Hematopoietic multipotent progenitor cell treated with erythropoietin and hydrocortisone succinate and interleukin-3 and kit ligand, for 17 days (in vitro differentiated cells): ENCODE measurements around the gene NUP93.
"Not testable (repeated sequence)": the region's sequence is repeated elsewhere in the genome, so short reads cannot be mapped to it uniquely, and the experiment has no call there.

Experiments used
- DNase-seq: peaks from one replicate; pipeline ENCODE4 v3.0.0-alpha.2; 2015; ENCODE audit warnings: low spot score

NUP93 gene

DNA sequence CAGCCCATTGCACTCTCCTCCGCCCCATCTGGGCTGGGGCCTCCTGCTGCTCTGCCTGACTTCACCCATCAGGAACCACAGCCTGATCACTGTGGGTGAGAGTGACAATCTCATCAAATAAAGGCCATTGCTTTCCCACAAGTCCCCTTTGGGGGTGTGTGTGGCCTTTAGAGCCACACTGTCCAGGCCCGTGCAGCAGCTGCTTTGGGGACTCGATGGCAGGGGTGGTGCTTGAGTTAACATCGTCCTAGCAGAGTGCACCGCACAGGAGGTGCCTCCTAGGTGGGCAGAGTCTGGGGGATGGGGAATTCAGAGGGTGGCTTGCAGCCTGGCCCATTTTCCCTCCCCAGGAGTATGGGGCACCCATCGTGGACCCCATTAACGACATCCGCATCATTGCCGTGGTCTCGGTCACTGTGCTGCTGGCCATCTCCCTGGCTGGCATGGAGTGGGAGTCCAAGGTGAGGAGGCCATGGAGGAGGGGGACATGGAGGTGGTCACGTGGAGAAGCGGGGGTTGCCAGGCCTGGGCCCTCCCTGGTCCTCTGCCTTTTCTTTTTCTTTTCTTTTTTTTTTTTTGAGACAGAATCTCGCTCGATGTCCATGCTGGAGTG lies 140.5 kb downstream of the NUP93 start:
- DNase-seq: no peak

DNA sequence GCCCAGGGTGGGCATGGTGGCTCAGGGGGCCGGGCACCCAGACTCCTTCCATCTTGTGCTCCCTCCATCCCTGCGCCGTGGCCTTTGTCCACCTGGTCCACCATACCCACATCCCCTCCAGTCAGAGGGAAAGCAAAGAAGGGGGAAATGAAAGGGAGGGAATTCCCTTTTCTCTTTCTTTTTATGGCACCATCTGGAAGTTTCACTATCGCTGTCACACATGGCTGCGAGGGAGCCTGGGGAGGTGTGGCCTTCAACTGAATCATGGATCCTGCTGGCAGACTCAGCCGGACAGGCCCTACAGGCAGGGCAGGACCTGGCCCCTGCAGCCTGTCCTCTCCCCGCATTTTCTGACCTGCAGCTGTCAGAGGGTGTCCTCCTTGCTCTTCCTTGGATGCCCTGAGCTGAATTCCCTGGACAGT lies 141.3 kb downstream of the NUP93 start:
- DNase-seq: no peak

DNA sequence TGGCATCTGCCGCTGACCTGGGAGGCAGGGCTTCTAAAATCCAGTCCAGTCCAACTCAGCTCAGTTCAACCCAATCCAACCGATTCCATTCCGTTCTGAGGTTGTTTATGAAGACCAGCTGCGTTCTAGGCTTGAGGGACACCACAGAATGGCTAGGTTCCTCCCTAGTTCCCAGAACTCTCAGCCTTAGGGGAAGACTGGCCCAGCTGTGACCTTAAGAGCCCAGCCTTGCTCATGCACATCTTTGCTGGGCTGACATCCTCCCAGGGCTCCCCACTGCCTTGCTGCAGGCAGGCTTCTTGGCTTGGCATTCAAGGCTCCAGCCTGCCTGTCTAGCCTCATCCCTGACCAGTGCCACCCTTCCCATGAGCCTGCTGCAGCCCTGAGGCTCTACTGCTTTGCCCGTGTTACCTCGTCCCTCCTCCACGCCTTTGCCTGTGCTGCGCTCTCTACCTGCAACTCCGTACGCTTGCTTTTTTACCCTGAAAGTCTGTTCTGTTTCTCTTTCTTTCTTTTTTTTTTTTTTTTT lies 143.0 kb downstream of the NUP93 start:
- DNase-seq: no peak

DNA sequence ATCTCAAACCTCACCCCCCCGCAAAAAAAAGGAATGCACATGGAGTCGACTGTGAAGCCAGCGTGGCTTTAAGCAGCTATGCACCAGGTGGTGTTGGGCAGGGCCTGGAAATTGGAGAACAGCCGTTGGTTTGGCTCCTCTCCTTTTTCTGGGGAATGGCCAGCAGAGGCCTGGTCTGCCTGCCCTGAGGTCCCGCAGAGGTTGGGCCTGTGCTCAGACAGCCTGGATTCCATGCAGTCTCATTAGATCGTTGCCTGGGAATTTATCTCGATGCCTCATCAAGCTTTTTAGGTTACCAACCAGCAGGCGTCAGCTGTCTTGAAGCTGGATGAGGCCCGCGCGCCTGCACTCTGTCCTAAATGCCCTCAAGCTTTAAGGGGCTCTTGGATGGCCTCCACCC lies 144.9 kb downstream of the NUP93 start:
- no peak for DNase-seq

GRCh38 chr16:56876048-56876447 lies 146.1 kb downstream of the NUP93 start:
- DNase-seq: no peak

DNA sequence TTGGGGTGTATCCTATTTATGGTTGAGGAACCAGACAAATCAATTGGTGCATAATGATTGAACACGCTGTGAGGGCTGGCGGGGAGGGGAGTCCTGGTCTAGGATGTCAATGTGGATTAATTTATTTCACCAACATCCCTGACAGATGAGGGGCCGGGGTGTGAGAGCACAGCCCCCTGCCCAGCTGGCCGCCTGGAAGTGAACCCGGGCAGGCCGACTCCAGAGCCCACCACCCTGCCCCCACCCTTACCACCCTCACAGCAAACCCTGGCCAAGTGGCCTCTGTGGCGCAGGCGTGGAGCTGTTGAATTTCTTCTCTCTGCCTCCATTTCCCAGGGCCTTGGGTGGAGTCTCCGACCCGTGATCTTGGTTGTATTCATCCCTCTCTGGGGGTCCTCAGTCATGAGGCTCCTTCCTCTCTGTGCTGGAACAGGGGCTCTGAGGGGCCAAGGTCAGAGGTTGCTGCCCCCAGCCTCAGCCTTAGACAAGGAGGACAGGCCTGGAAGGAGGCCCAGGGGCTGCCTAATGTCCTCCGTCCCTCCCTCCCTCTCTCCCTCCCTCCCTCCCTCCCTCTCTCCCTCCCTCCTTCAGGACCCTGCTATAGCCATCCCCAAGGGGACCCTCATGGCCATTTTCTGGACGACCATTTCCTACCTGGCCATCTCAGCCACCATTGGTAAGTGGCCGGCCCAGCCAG lies 147.7 kb downstream of the NUP93 start:
- no peak for DNase-seq

GRCh38 chr16:56878282-56878854 lies 148.4 kb downstream of the NUP93 start:
- no peak for DNase-seq

- DNase-seq: no peak
Measured at GRCh38 chr16:56879276-56879675, 149.3 kb downstream of the NUP93 start.

GRCh38 chr16:56880176-56880575 lies 150.2 kb downstream of the NUP93 start:
- DNase-seq: no peak

GRCh38 chr16:56880685-56881084 lies 150.8 kb downstream of the NUP93 start:
- no peak for DNase-seq

DNA sequence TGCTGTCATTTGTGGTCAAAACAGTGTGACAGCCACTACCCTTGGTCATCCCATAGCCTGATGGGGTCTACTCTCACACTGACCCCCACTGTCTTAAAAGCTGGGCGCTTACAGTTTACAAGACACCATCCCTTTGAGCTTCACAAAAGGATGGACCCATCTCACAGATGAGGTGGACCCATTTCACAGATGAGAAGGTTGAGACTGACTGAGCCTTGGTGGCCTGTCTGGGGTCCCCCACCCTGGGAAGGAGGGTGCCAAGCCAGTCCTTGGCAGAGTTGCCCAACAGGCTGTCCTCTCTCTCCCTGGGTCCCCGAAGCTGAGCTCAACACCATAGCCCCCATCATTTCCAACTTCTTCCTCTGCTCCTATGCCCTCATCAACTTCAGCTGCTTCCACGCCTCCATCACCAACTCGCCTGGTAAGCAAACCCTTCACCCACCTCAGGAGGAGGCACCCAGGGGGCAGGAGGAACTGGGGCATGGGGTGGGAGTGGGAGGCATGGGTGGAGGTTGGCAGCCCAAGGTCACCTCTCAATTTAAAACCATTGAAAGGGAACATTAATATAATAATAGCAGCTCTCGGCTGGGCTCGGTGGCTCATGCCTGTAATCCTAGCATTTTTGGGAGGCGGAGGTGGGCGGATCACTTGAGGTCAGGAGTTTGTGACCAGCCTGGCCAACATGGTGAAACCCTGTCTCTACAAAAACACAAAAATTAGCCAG lies 152.3 kb downstream of the NUP93 start:
- DNase-seq: no peak

DNA sequence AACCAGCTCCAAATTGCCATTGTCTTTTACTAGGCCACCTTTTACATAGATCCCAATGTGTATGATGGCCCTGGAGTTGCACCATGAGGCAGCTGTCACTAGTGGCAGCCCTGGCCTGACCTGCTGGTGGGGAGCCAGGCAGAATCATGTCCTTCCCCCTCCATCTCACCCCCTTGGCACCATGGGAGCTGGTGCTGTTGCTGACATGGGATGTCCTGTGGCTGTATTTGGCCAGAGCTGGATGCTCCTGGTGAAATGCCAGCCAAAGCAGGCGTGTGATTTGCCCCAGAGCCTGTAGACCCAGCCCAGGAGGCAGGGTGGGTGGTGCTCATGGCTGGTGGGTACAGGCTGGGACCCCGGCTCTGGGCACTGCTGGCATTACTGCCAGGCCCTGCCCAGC lies 153.7 kb downstream of the NUP93 start:
- no peak for DNase-seq

DNA sequence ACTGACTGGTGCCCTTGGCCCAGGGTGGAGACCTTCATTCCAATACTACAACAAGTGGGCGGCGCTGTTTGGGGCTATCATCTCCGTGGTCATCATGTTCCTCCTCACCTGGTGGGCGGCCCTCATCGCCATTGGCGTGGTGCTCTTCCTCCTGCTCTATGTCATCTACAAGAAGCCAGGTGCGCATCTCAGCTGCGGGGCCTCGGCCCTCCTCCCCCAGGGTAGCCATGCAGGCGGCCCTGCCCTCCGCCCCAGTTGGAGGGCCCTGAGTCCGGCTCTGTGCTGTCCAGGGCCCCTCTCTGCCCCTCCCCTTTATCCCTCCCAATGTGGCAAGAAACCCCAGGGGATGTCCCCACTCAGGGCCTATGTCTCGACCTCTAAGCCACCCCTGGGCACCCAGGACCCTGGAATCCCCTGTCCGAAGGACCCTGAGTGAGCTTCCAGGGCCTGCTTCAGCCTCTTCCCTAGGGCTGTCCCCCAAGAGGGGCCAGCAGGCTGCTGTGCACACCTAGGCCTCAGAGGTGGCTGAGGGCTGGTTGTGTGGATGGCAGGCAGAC lies 154.2 kb downstream of the NUP93 start:
- no peak for DNase-seq

DNA sequence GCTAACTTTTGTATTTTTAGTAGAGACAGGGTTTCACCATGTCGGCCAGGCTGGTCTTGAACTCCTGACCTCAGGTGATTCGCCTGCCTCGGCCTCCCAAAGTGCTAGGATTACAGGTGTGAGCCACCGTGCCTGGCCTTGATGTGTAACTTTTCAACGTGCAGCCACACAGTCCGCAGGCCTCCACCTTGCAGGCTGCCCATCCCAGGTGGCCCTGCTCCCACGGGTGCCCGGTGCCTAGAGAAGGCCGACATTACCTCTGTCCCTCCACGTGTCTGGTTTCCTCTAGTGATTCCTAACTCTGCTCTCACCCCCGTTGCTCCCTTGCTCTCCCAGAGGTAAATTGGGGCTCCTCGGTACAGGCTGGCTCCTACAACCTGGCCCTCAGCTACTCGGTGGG lies 155.0 kb downstream of the NUP93 start:
- not testable (repeated sequence) for DNase-seq

GRCh38 chr16:56885446-56886162 lies 155.7 kb downstream of the NUP93 start:
- DNase-seq: no peak

GRCh38 chr16:56886296-56886695 lies 156.4 kb downstream of the NUP93 start:
- DNase-seq: no peak

- no peak for DNase-seq
Measured at GRCh38 chr16:56886826-56887225, 156.9 kb downstream of the NUP93 start.

DNA sequence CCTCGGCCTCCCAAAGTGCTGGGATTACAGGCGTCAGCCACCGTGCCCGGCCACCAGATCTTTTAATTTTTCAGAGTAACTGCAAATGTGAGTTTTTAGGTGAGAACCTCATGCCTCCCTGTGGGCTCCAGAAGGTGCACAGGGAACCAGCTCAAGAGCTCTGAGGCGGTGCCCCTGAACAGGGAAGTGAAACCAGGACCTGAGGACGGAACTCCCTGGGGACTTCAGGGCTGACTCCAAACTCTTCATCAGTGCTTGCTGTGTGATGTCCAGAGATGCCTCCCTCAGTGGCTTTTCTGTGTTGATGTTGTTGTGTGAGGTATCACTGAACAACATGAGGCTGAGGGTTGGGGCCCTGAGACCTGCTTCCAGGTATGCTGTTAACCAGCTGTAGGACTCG lies 158.9 kb downstream of the NUP93 start:
- DNase-seq: no peak

DNA sequence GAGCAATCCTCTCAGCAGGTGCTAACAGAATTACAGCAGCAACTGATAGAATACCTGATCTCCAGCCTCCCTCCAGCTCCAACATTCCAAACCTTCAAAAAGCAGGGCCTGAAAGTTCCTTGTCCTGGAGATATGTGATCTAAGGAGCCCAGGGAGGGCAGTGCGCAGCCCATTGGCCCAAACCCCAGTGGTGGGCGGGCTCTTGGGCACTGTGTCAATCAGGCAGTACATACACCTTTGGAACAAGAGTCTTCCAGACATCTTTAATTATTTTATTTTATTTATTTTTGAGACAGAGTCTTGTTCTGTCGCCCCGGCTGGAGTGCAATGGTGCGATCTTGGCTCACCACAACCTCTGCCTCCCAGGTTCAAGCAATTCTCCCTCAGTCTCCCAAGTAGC lies 159.3 kb downstream of the NUP93 start:
- no peak for DNase-seq

GRCh38 chr16:56891685-56892084 lies 161.8 kb downstream of the NUP93 start:
- DNase-seq: no peak

GRCh38 chr16:56892705-56893104 lies 162.8 kb downstream of the NUP93 start:
- DNase-seq: no peak
